ENCODE measurements around the gene FGF21. TPM values are rescaled to one million over a fixed set of nuclear protein-coding genes. Genes with fewer than 3 reads are reported as not detected.

The FGF21 gene
- total RNA-seq, 2 experiments from 2014 or later = not detected

- intact Hi-C loops (cut with DNase I, micrococcal nuclease) = no loop called here
- no peak within 1 kb of the TSS for H3K27ac Mint-ChIP-seq
- POLR2A ChIA-PET = interaction anchor here (1.4 to 2.0 kb wide), 2 partner anchors 13 to 39 kb away, joined by 3 to 9 read pairs; partner anchors contain the start of gene RASIP1
- H3K4me1 Mint-ChIP-seq (ENCODE audit: low read depth) = peaks cover 19% of the 10 kb centered on the region
- H3K36me3 Mint-ChIP-seq (ENCODE audit: low read depth) = no peaks in the 10 kb centered on the region
- CTCF ChIA-PET = no interaction called here
- Histone ChIP-seq H3K27ac (ENCODE audit: low read depth in 1 of 2, low read length in 2 of 2) (no peak within 1 kb of the TSS), H3K36me3 (ENCODE audit: insufficient read depth, low read length) (no peaks in the 10 kb centered on the region), H3K4me1 (ENCODE audit: insufficient read depth, low read length) (peaks cover 24% of the 10 kb centered on the region), H3K4me3 (ENCODE audit: low read length) (peak within 1 kb of the TSS; percentile 47), H3K9me3 (ENCODE audit: control insufficient read depth in 1 of 2, insufficient read depth in 1 of 2, low read length in 2 of 2) (peaks cover 0 to 5% of the 10 kb centered on the region in 2 experiments), H3K27me3 (ENCODE audit: control insufficient read depth in 1 of 2, insufficient read depth in 2 of 2, low read length in 2 of 2) (peaks cover 20 to 28% of the 10 kb centered on the region in 2 experiments)
- DNase-seq (peak in 7 of 14 experiments; percentile 10 to 64 (median 40)), ATAC-seq (ENCODE audit: poor library complexity) (peak; percentile 69)
- TF ChIP-seq CTCF (IDR thresholded peaks at IDR 0.05) = no peak
- H3K9me3 Mint-ChIP-seq = no peaks in the 10 kb centered on the region
- peak within 1 kb of the TSS; percentile 81 for H3K4me3 Mint-ChIP-seq
- peaks cover 37% of the 10 kb centered on the region for H3K27me3 Mint-ChIP-seq
These were observed 2.6 kb upstream of the FGF21 start, which contains the start of gene FUT1 for GRCh38 chr19:48752496-48753365. FUT1 (minus strand) TSS chr19:48752641; CDS start chr19:48751281, 1,360 bp downstream.

- H3K4me1 ChIP-seq (ENCODE audit: insufficient read depth, low read length) = peaks cover 29% of the 10 kb centered on the region
- TF ChIP-seq CTCF (IDR thresholded peaks at IDR 0.05) = no peak
- ChIA-PET CTCF (no interaction called here), POLR2A (no interaction called here)
- no peak overlapping the region for H3K27ac ChIP-seq (ENCODE audit: low read depth in 1 of 2, low read length in 2 of 2)
- no peak overlapping the region for H3K4me3 ChIP-seq (ENCODE audit: low read length)
- H3K36me3 ChIP-seq (ENCODE audit: insufficient read depth, low read length) = no peaks in the 10 kb centered on the region
- Mint-ChIP-seq H3K36me3 (ENCODE audit: low read depth) (no peaks in the 10 kb centered on the region), H3K9me3 (no peaks in the 10 kb centered on the region), H3K4me1 (ENCODE audit: low read depth) (peaks cover 22% of the 10 kb centered on the region), H3K27me3 (peaks cover 43% of the 10 kb centered on the region), H3K27ac (no peak overlapping the region), H3K4me3 (no peak overlapping the region)
- ATAC-seq (ENCODE audit: poor library complexity) (no peak), DNase-seq (no peak)
- H3K27me3 ChIP-seq (ENCODE audit: control insufficient read depth in 1 of 2, insufficient read depth in 2 of 2, low read length in 2 of 2) = peaks cover 24 to 29% of the 10 kb centered on the region in 2 experiments
- intact Hi-C loops (cut with DNase I, micrococcal nuclease) = no loop called here
- peaks cover 0 to 5% of the 10 kb centered on the region in 2 experiments for H3K9me3 ChIP-seq (ENCODE audit: control insufficient read depth in 1 of 2, insufficient read depth in 1 of 2, low read length in 2 of 2)
These were observed 463 bp downstream of the FGF21 start for GRCh38 chr19:48755787-48756186.

GRCh38 chr19:48756212-48756611 is 888 bp downstream of the FGF21 start:
- no peak overlapping the region for H3K4me3 Mint-ChIP-seq
- POLR2A ChIA-PET = no interaction called here
- intact Hi-C loops (cut with DNase I, micrococcal nuclease) = no loop called here
- H3K9me3 Mint-ChIP-seq = no peaks in the 10 kb centered on the region
- H3K36me3 ChIP-seq (ENCODE audit: insufficient read depth, low read length) = no peaks in the 10 kb centered on the region
- CTCF ChIA-PET = no interaction called here
- H3K4me1 ChIP-seq (ENCODE audit: insufficient read depth, low read length) = peaks cover 29% of the 10 kb centered on the region
- DNase-seq (no peak), ATAC-seq (ENCODE audit: poor library complexity) (no peak)
- no peak for TF ChIP-seq CTCF (IDR thresholded peaks at IDR 0.05)
- no peak overlapping the region for H3K27ac ChIP-seq (ENCODE audit: low read depth in 1 of 2, low read length in 2 of 2)
- H3K36me3 Mint-ChIP-seq (ENCODE audit: low read depth) = no peaks in the 10 kb centered on the region
- no peak overlapping the region for H3K4me3 ChIP-seq (ENCODE audit: low read length)
- peaks cover 19% of the 10 kb centered on the region for H3K4me1 Mint-ChIP-seq (ENCODE audit: low read depth)
- H3K27me3 ChIP-seq (ENCODE audit: control insufficient read depth in 1 of 2, insufficient read depth in 2 of 2, low read length in 2 of 2) = peaks cover 24 to 31% of the 10 kb centered on the region in 2 experiments
- peaks cover 39% of the 10 kb centered on the region for H3K27me3 Mint-ChIP-seq
- H3K27ac Mint-ChIP-seq = no peak overlapping the region
- H3K9me3 ChIP-seq (ENCODE audit: control insufficient read depth in 1 of 2, insufficient read depth in 1 of 2, low read length in 2 of 2) = peaks cover 0 to 5% of the 10 kb centered on the region in 2 experiments

Measured in CD4-positive, alpha-beta T cell (primary cell).